A673 (cell line): Measurements from ENCODE around the gene MARK2.

Experiments used
- CTCF ChIP-seq: fragments of 300-800, 200-600 bp; sonication (generic); conservative IDR thresholded peaks from 2 replicates; pipeline ENCODE4 v1.5.1; 2017; ENCODE audit warnings: low read depth, mild to moderate bottlenecking, antibody characterized with exemption, low read length, moderate library complexity, mixed read lengths
- EZH2 ChIP-seq: fragments of 200-600 bp; sonication (generic); IDR thresholded peaks from 2 replicates; pipeline ENCODE4 v1.6.1; 2017; ENCODE audit warnings: borderline replicate concordance, low read depth, mild to moderate bottlenecking, mixed read lengths, antibody characterized with exemption, low read length; ENCODE audit not compliant: poor library complexity, severe bottlenecking

- TF ChIP-seq CTCF (no peak), EZH2 (no peak)
These were observed 81.4 kb downstream of the MARK2 start for GRCh38 chr11:63920126-63920938.
